Activated naive CD4-positive, alpha-beta T cell treated with Interleukin-2 at 50 U/mL for 16 hours (primary cell): ENCODE results near the gene CNGA3.
A peak's percentile ranks its signal among the peaks of the same experiment; 100 is the strongest.

Experiments
- DNase-seq: peaks from one replicate; pipeline ENCODE4 v3.0.0-alpha.2; 2020

The CNGA3 gene

DNA sequence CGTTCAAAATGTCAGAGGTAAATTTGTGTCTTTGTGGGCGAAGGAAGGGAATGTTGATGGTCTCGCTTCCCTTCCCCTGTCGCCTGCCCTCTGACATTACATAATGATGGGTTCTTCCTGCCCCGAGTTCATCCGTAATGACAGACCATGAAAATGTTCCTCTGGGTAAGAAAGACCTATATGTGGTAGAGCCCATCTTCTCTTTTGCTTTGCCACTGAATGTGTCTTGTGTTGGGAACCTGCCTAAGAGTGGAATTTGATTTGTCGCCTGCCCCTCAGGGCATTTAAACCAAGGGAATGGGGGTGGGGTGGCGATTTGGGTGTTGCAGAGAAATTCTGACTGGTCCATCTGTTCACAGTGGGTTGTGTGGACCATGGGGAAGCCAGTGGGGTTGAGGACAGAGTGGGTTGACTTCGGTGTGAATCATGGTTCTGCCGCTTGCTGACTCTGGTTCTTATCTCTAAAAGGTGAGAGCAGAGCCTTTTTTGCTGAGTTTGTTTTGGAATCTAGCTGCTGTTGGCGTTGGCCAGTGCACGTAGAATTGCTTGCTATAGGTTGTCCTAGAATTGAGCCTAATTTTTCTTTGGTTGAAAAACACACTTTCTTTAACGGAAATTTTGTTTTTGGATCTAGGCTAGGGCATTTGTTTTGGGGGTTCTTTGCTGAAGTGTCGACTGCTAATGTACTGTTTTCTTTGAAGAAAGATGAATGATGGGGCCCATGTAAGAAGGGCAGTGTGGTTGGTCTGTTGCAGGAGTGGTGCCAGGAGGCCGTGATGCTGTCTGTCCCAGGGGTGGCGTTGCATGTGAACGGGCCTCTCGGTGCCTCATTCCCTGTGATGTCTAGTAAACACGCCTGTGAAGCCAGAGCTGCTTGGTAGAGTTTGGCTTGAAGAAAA, 99.7 kb downstream of the CNGA3 start:
- peak; percentile 54 for DNase-seq

- DNase-seq = no peak
Measured at GRCh38 chr2:98446850-98447249, 100.6 kb downstream of the CNGA3 start.
